DOHH2 (cell line): ENCODE results near the gene RLN2.

Experiments
- H3F3A ChIP-seq: fragments of 200-600 bp; sonication (generic), shearing (Covaris generic); 2 replicates; pipeline ENCODE4 v1.6.0; 2016; ENCODE audit warnings: antibody characterized with exemption, mild to moderate bottlenecking; ENCODE audit not compliant: control insufficient read depth, insufficient read depth
- H3K27ac ChIP-seq: fragments of 200-600 bp; sonication (generic); 2 replicates; pipeline ENCODE4 v1.5.1; 2014; ENCODE audit warnings: low read depth, mild to moderate bottlenecking, low read length, moderate library complexity
- H3K27me3 ChIP-seq: fragments of 200-600 bp; sonication (generic); 2 replicates; pipeline ENCODE4 v1.6.1; 2014; ENCODE audit warnings: mild to moderate bottlenecking, low read length, mixed read lengths; ENCODE audit not compliant: control insufficient read depth
- H3K36me3 ChIP-seq: fragments of 200-600 bp; sonication (generic); 2 replicates; pipeline ENCODE4 v1.6.1; 2014; ENCODE audit warnings: mild to moderate bottlenecking, low read length, moderate library complexity, mixed read lengths; ENCODE audit not compliant: control insufficient read depth
- H3K4me1 ChIP-seq: fragments of 200-600 bp; sonication (generic); 2 replicates; pipeline ENCODE4 v1.6.1; 2014; ENCODE audit warnings: mild to moderate bottlenecking, low read length, mixed read lengths; ENCODE audit not compliant: control insufficient read depth
- H3K4me2 ChIP-seq: fragments of 200-600 bp; sonication (generic); 2 replicates; pipeline ENCODE4 v1.6.0; 2014; ENCODE audit warnings: mild to moderate bottlenecking, low read length, moderate library complexity
- H3K4me3 ChIP-seq: fragments of 200-600 bp; sonication (generic); 2 replicates; pipeline ENCODE4 v1.5.1; 2014; ENCODE audit warnings: mild to moderate bottlenecking, low read length, mixed read lengths
- H3K79me2 ChIP-seq: fragments of 200-600 bp; sonication (generic); 2 replicates; pipeline ENCODE4 v1.6.1; 2014; ENCODE audit warnings: mild to moderate bottlenecking, low read length, mixed read lengths; ENCODE audit not compliant: control insufficient read depth
- H3K9me2 ChIP-seq: fragments of 200-600 bp; sonication (generic); replicated peaks from 2 replicates; pipeline ENCODE4 v1.6.1; 2014; ENCODE audit warnings: mild to moderate bottlenecking, low read length, mixed read lengths; ENCODE audit not compliant: control insufficient read depth
- H3K9me3 ChIP-seq: fragments of 200-600 bp; sonication (generic); 2 replicates; pipeline ENCODE4 v1.6.1; 2014; ENCODE audit warnings: antibody characterized with exemption, low read length, mixed read lengths; ENCODE audit not compliant: control insufficient read depth, insufficient read depth
- H4K20me1 ChIP-seq: fragments of 200-600 bp; sonication (generic); 2 replicates; pipeline ENCODE4 v1.6.0; 2014; ENCODE audit warnings: low read depth, mild to moderate bottlenecking, antibody characterized with exemption, low read length, moderate library complexity; ENCODE audit not compliant: control insufficient read depth, insufficient read depth
- EZH2phosphoT487 ChIP-seq: fragments of 200-600 bp; sonication (generic); IDR thresholded peaks from 2 replicates; pipeline ENCODE4 v1.6.1; 2017; ENCODE audit warnings: borderline replicate concordance, mild to moderate bottlenecking, antibody characterized with exemption, low read length, moderate library complexity, mixed read lengths
- TF ChIP-seq, protein P1 (sequence below): fragments of 200-600 bp; sonication (generic); IDR thresholded peaks from one replicate; pipeline ENCODE4 v1.5.1; 2014; ENCODE audit warnings: antibody characterized with exemption, mild to moderate bottlenecking, low read depth, low read length; ENCODE audit not compliant: poor library complexity, severe bottlenecking

Gene RLN2

DNA sequence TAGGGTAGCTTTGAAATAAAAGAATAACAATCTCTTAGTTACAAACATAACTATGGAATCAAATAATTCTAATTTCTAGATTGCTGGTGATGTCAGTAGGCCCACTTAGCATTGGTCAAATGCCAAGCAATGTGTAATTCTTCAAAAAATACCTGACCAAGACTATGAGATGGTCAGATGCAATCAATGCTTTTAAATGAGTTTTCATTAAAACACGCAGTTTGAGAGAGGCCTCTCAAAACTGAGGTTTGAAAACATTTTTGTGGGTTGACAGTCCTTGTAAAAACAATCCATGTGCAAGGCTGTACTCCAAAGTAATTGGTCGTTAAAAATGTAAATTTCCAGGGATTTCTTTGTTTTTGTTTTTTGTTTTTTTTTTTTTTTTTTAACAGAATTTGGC, 1.2 kb upstream of the RLN2 start:
- Histone ChIP-seq H3K9me2 (no peaks in the 10 kb centered on the region), H4K20me1 (no peaks in the 10 kb centered on the region), H3K27me3 (peaks cover 3% of the 10 kb centered on the region; the same call in 1 of the 2 replicates), H3K79me2 (no peaks in the 10 kb centered on the region), H3K4me3 (no peak overlapping the region), H3K36me3 (no peaks in the 10 kb centered on the region), H3K9me3 (no peaks in the 10 kb centered on the region), H3K4me1 (no peaks in the 10 kb centered on the region), H3K4me2 (no peak overlapping the region), H3K27ac (no peak overlapping the region), H3F3A (no peaks in the 10 kb centered on the region)
- no peak for TF ChIP-seq EZH2phosphoT487
- TF ChIP-seq, protein P1, sequence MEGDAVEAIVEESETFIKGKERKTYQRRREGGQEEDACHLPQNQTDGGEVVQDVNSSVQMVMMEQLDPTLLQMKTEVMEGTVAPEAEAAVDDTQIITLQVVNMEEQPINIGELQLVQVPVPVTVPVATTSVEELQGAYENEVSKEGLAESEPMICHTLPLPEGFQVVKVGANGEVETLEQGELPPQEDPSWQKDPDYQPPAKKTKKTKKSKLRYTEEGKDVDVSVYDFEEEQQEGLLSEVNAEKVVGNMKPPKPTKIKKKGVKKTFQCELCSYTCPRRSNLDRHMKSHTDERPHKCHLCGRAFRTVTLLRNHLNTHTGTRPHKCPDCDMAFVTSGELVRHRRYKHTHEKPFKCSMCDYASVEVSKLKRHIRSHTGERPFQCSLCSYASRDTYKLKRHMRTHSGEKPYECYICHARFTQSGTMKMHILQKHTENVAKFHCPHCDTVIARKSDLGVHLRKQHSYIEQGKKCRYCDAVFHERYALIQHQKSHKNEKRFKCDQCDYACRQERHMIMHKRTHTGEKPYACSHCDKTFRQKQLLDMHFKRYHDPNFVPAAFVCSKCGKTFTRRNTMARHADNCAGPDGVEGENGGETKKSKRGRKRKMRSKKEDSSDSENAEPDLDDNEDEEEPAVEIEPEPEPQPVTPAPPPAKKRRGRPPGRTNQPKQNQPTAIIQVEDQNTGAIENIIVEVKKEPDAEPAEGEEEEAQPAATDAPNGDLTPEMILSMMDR = no peak

DNA sequence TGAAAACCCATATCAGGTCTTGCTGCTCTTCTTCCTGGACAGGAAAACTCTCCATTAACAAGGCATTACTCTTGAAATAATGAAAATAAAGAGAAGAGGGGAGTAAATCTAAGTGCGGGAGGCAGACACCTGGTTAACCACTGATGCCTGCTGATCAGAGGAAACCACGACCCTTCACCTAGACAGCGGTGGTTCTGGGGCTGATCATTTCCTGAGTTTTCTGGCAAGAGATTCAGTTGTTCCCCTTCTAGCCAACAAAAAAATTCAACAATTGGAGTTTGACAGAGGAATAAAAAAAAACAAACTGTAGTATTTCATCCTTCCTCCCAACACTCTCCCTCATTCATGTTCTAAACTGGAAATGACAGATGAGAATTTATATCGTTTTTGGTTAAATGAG, 3.0 kb downstream of the RLN2 start:
- Histone ChIP-seq H3K4me1 (no peaks in the 10 kb centered on the region), H3F3A (no peaks in the 10 kb centered on the region), H3K4me3 (no peak overlapping the region), H3K9me3 (no peaks in the 10 kb centered on the region), H4K20me1 (no peaks in the 10 kb centered on the region), H3K9me2 (no peaks in the 10 kb centered on the region), H3K79me2 (no peaks in the 10 kb centered on the region), H3K4me2 (no peak overlapping the region), H3K36me3 (no peaks in the 10 kb centered on the region), H3K27me3 (peaks cover 3% of the 10 kb centered on the region; the same call in 1 of the 2 replicates), H3K27ac (no peak overlapping the region)
- TF ChIP-seq, protein P1 = no peak
- no peak for TF ChIP-seq EZH2phosphoT487

DNA sequence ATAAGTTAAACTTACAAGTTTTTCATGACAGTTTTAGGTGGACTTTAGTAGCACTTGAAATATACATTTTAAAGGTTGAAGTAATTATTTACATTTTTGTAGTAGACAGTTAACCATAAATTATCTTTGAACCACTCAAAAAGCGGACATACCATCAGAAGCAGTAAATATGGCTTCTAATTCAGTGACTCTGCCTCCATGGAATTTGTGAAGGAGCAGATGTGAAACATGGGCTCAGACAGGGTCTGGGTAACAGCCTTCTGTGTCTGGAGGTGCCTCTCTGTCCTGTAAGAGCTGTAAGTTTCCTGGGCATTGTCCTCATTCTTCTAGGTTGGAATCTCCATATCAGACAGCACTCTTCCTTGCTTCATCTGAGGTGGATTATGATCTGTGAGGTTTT, 12.4 kb downstream of the RLN2 start:
- H3K4me1 ChIP-seq = no peaks in the 10 kb centered on the region
- no peak overlapping the region for H3K4me3 ChIP-seq
- H3K36me3 ChIP-seq = no peaks in the 10 kb centered on the region
- no peak for TF ChIP-seq EZH2phosphoT487
- TF ChIP-seq, protein P1 = no peak
- no peaks in the 10 kb centered on the region for H3K9me3 ChIP-seq
- H3K9me2 ChIP-seq = no peaks in the 10 kb centered on the region
- no peaks in the 10 kb centered on the region for H4K20me1 ChIP-seq
- no peaks in the 10 kb centered on the region for H3K27me3 ChIP-seq
- H3K4me2 ChIP-seq = no peak overlapping the region
- no peak overlapping the region for H3K27ac ChIP-seq
- no peaks in the 10 kb centered on the region for H3F3A ChIP-seq
- H3K79me2 ChIP-seq = no peaks in the 10 kb centered on the region
